Muscle of leg (tissue), 11 donors: ENCODE data around the gene STX7. TPM values are rescaled to one million over a fixed set of nuclear protein-coding genes. Genes with fewer than 3 reads are reported as not detected.
A peak's percentile ranks its signal among the peaks of the same experiment; 100 is the strongest.

Experiments
- DNase-seq: peaks from one replicate; pipeline ENCODE4 v3.0.0; 2013
- H3K27ac ChIP-seq: one replicate; pipeline ENCODE4 v1.5.1; 2013; ENCODE audit warnings: mild to moderate bottlenecking, low read length, control low read depth
- H3K27me3 ChIP-seq: one replicate; pipeline ENCODE4 v1.6.1; 2013; ENCODE audit warnings: low read length; ENCODE audit not compliant: control insufficient read depth, insufficient read depth
- H3K36me3 ChIP-seq: one replicate; pipeline ENCODE4 v1.6.1; 2013; ENCODE audit warnings: low read length; ENCODE audit not compliant: control insufficient read depth, insufficient read depth
- H3K4me1 ChIP-seq: one replicate; pipeline ENCODE4 v1.6.1; 2013; ENCODE audit warnings: low read length; ENCODE audit not compliant: control insufficient read depth, insufficient read depth
- H3K4me3 ChIP-seq: one replicate; pipeline ENCODE4 v1.5.1; 2013; ENCODE audit warnings: low read length, control low read depth
- H3K9me3 ChIP-seq: replicated peaks from 2 replicates; pipeline ENCODE4 v1.6.1; 2013; ENCODE audit warnings: low read depth, low read length; ENCODE audit not compliant: control insufficient read depth
- WGBS: methylation state at CpG from one replicate; pipeline ENCODE4 v1.1.5; 2013; ENCODE audit warnings: missing lambda C conversion rate; ENCODE audit not compliant: insufficient coverage; 5-methylcytosine and 5-hydroxymethylcytosine counted together
- polyA plus RNA-seq, 8 donors: library from polyadenylated mRNA; unstranded; fragments of 120-200 nt; gene quantifications; one replicate each; pipeline versions ENCODE4 v1.2.1 to v1.2.3, GENCODE V29; 2013; ENCODE audit warnings: inconsistent platforms in 1 of 8, low replicate concordance in 1 of 8; ENCODE audit not compliant: insufficient read length in 8 of 8, insufficient read depth in 1 of 8
- total RNA-seq: library from RNA; stranded (reverse); fragments of 120-200 nt; gene quantifications from one replicate; pipeline ENCODE4 v1.2.4, GENCODE V29; 2013

The STX7 gene
- total and polyA plus RNA-seq, 9 donors, result 28.6 to 40.1 (median 31.9) TPM

DNA sequence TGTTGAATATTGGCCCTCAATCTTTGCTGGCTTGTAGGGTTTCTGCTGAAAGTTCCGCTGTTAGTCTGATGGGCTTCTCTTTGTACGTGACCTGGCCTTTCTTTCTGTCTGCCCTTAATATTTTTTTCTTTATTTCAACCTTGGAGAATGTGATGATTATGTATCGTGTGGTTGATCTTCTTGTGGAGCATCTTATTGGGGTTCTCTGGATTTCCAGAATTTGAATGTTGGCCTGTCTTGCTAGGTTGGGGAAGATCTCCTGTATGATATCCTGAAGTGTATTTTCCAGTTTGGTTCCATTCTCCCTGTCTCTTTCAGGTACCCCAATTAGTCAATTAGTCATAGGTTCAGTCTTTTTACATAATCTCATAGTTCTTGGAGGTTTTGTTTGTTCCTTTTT lies 89.1 kb downstream of the STX7 start:
- no CpG with 5 or more reads among the region's 3 CpGs for WGBS

DNA sequence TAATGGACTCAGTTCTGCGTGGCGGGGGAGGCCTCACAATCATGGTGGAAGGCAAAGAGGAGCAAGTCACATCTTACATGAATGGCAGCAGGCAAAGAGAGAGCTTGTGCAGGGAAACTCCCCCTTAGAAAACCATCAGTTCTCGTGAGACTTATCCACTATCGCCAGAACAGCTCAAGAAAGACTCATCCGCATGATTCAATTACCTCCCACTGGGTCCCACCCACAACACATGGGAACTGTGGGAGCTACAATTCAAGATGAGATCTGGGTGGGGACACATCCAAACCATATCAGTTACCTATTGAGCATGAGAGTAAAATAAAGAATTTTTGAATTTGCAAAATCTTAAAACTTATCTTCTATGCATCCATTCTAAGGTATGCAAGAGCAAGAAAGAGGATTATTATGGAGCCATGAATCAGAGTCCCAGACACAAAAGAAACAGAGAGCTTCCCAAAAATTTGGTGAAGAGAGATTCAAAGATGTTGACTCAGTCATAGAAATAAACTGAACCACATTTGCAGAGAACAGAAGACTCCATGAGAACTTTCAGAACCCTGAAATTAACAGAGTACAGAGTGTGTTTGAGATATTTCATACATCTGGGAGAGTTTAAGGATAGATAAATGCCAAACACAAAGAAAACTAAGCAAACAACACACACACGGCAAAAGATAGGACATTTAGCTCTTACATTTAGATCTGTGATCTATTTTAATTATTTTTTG lies 94.5 kb downstream of the STX7 start:
- no CpG with 5 or more reads among the region's 6 CpGs for WGBS
- Histone ChIP-seq H3K27me3 (no peaks in the 10 kb centered on the region), H3K9me3 (peaks cover 10% of the 10 kb centered on the region)

More for the DNA sequence above, 89.1 kb downstream of the STX7 start:
- no peaks in the 10 kb centered on the region for H3K27me3 ChIP-seq
- H3K9me3 ChIP-seq, result peaks cover 5% of the 10 kb centered on the region
- H3K36me3 ChIP-seq, result no peaks in the 10 kb centered on the region
- H3K4me1 ChIP-seq, result no peaks in the 10 kb centered on the region
- H3K27ac ChIP-seq, result no peak overlapping the region
- no peak overlapping the region for H3K4me3 ChIP-seq
- DNase-seq, result no peak

DNA sequence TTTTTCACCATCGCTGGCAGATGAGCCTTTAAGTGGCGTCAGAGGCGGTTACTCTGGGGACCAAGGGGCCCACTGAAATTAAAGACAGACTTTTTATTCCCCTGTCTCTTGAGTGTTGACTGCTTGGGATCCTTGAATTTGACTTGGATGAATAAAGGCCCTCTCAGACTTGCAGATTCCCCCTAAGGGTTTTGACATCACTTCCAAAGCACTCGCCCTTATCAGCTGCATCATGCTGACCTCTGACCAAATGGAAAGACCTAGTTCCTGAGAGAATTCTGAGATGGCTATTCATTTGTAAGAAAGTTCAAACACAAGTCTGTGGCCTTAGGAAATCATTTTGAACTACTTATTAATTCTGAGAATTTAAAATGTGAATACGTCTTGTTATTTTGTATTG lies 98.2 kb downstream of the STX7 start:
- no peak overlapping the region for H3K4me3 ChIP-seq

More for the DNA sequence above, 94.5 kb downstream of the STX7 start:
- H3K27ac ChIP-seq, result no peak overlapping the region
- H3K4me1 ChIP-seq, result no peaks in the 10 kb centered on the region
- DNase-seq, result no peak
- no peaks in the 10 kb centered on the region for H3K36me3 ChIP-seq
- no peak overlapping the region for H3K4me3 ChIP-seq

GRCh38 chr6:132414322-132414721 lies 98.6 kb downstream of the STX7 start:
- H3K9me3 ChIP-seq, result peaks cover 5% of the 10 kb centered on the region
- no CpG with 5 or more reads among the region's 6 CpGs for WGBS
- DNase-seq, result no peak
- H3K36me3 ChIP-seq, result no peaks in the 10 kb centered on the region
- no peaks in the 10 kb centered on the region for H3K27me3 ChIP-seq
- H3K4me1 ChIP-seq, result no peaks in the 10 kb centered on the region
- no peak overlapping the region for H3K27ac ChIP-seq
- no peak overlapping the region for H3K4me3 ChIP-seq

More for the DNA sequence above, 98.2 kb downstream of the STX7 start:
- Histone ChIP-seq H3K4me1 (no peaks in the 10 kb centered on the region), H3K36me3 (no peaks in the 10 kb centered on the region), H3K27ac (no peak overlapping the region), H3K27me3 (no peaks in the 10 kb centered on the region), H3K9me3 (peaks cover 5% of the 10 kb centered on the region)
- DNase-seq, result no peak
- no CpG with 5 or more reads among the region's 5 CpGs for WGBS

DNA sequence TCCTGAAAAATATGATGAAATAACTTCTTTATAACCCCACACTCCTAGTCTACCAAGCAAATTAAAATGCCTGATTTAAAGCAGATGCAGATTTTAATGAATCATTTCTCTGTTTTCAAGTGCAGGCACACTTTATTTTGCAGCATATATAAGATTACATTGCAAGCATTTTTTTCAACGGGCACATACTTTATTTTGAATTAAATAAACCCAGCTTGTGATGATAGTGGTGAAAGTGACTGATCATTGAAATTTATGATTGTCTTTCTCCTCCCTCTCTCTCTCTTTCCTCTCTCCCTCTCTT lies 99.5 kb downstream of the STX7 start:
- Histone ChIP-seq H3K4me1 (no peaks in the 10 kb centered on the region), H3K27me3 (no peaks in the 10 kb centered on the region), H3K36me3 (no peaks in the 10 kb centered on the region), H3K9me3 (peaks cover 5% of the 10 kb centered on the region), H3K4me3 (no peak overlapping the region), H3K27ac (no peak overlapping the region)
- no peak for DNase-seq
- WGBS, result no CpG with 5 or more reads among the region's 1 CpG

DNA sequence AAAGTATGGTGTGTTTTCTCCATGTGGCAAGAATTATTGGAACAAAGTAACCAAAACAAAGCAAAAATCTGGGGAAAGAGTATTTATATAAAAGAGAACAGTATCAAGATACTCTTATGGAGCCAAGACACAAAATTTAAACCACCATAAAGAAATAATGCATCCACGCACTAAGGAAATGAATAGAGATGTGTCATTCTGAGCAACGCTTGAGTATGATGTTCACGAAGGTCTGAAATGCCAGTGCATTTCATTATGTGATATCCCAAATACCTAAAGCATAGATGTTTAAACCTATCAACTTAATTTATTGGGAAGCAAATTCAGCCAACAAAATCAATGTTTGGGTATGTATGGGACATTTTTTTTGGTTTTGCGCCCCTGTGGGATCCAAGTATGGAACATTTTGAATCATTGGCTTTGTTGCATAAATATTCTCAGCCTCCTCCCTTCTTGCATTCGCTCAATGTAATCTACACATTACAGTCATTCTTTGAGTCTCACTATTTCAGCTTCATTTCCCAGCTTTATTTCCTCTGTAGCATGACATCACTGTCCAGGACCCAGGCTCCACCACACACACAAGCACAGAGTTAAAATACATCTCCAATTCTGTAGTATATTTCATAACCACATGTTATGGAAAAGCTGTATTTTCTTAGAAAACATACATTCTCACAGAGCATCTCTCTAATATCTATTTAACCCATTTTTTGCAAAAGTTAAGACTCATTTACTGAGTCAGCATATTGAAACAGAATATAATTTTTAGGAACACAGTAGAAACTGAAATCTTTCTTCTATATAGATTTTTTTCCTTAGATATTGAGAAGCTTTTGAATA lies 100.0 kb downstream of the STX7 start:
- Histone ChIP-seq H3K36me3 (no peaks in the 10 kb centered on the region), H3K4me1 (no peaks in the 10 kb centered on the region)

GRCh38 chr6:132411296-132411695 lies 101.6 kb downstream of the STX7 start:
- H3K27ac ChIP-seq, result no peak overlapping the region
- H3K36me3 ChIP-seq, result no peaks in the 10 kb centered on the region
- H3K9me3 ChIP-seq, result peaks cover 4% of the 10 kb centered on the region
- no peak overlapping the region for H3K4me3 ChIP-seq
- WGBS, result 85% methylated on average over 3 of the region's 4 CpGs
- no peaks in the 10 kb centered on the region for H3K4me1 ChIP-seq
- no peaks in the 10 kb centered on the region for H3K27me3 ChIP-seq
- DNase-seq, result peak; percentile 17

More for the DNA sequence above, 100.0 kb downstream of the STX7 start:
- Histone ChIP-seq H3K4me3 (no peak overlapping the region), H3K27ac (no peak overlapping the region), H3K27me3 (no peaks in the 10 kb centered on the region), H3K9me3 (peaks cover 5% of the 10 kb centered on the region)
- DNase-seq, result no peak
- WGBS, result 83% methylated on average over 1 of the region's 5 CpGs

GRCh38 chr6:132410830-132411229 lies 102.1 kb downstream of the STX7 start:
- H3K4me3 ChIP-seq, result no peak overlapping the region
- H3K27me3 ChIP-seq, result no peaks in the 10 kb centered on the region
- DNase-seq, result peak; percentile 22
- WGBS, result no CpG with 5 or more reads among the region's 3 CpGs
- H3K9me3 ChIP-seq, result no peaks in the 10 kb centered on the region
- H3K36me3 ChIP-seq, result no peaks in the 10 kb centered on the region
- H3K27ac ChIP-seq, result no peak overlapping the region
- no peaks in the 10 kb centered on the region for H3K4me1 ChIP-seq

- no CpG with 5 or more reads among the region's 2 CpGs for WGBS
- Histone ChIP-seq H3K4me1 (peaks cover 7% of the 10 kb centered on the region), H3K4me3 (no peak overlapping the region), H3K27me3 (peaks cover 23% of the 10 kb centered on the region), H3K27ac (no peak overlapping the region), H3K9me3 (no peaks in the 10 kb centered on the region), H3K36me3 (no peaks in the 10 kb centered on the region)
- DNase-seq, result no peak
These were observed 107.6 kb downstream of the STX7 start for GRCh38 chr6:132405143-132405915.

- H3K4me1 ChIP-seq, result peaks cover 7% of the 10 kb centered on the region
- H3K4me3 ChIP-seq, result no peak overlapping the region
- H3K36me3 ChIP-seq, result no peaks in the 10 kb centered on the region
- no CpG with 5 or more reads among the region's 3 CpGs for WGBS
- no peak overlapping the region for H3K27ac ChIP-seq
- H3K27me3 ChIP-seq, result peaks cover 23% of the 10 kb centered on the region
- DNase-seq, result no peak
- H3K9me3 ChIP-seq, result no peaks in the 10 kb centered on the region
These were observed 108.2 kb downstream of the STX7 start for GRCh38 chr6:132404736-132405135.
